MM.1S (cell line): ENCODE results near the gene SLC2A4RG.

ENCODE experiments used
- DNase-seq: peaks from one replicate; pipeline ENCODE4 v3.0.0-alpha.2; 2015
- H2AFZ ChIP-seq: fragments of 300-600 bp; sonication (generic); 2 replicates; pipeline ENCODE4 v1.6.0; 2016; ENCODE audit warnings: antibody characterized with exemption, low read length
- H3F3A ChIP-seq: fragments of 300-600 bp; sonication (generic); 2 replicates; pipeline ENCODE4 v1.6.1; 2016; ENCODE audit warnings: mild to moderate bottlenecking, antibody characterized with exemption, low read length, moderate library complexity, mixed read lengths; ENCODE audit not compliant: insufficient read depth
- H3K27ac ChIP-seq: fragments of 300-600 bp; sonication (generic); 2 replicates; pipeline ENCODE4 v1.5.1; 2016; ENCODE audit warnings: mild to moderate bottlenecking, low read length
- H3K27me3 ChIP-seq: fragments of 300-600 bp; sonication (generic); replicated peaks from 2 replicates; pipeline ENCODE4 v1.6.0; 2016; ENCODE audit warnings: low read length; ENCODE audit not compliant: insufficient read depth
- H3K36me3 ChIP-seq: fragments of 300-600 bp; sonication (generic); replicated peaks from 2 replicates; pipeline ENCODE4 v1.6.1; 2016; ENCODE audit warnings: mild to moderate bottlenecking, low read length, mixed read lengths; ENCODE audit not compliant: insufficient read depth
- H3K4me1 ChIP-seq: fragments of 300-600 bp; sonication (generic); 2 replicates; pipeline ENCODE4 v1.6.1; 2016; ENCODE audit warnings: low read length, mixed read lengths
- H3K4me2 ChIP-seq: fragments of 300-600 bp; sonication (generic); 2 replicates; pipeline ENCODE4 v1.6.0; 2016; ENCODE audit warnings: low read depth, low read length
- H3K4me3 ChIP-seq: fragments of 300-600 bp; sonication (generic); 2 replicates; pipeline ENCODE4 v1.5.1; 2016; ENCODE audit warnings: low read length, mixed read lengths
- H3K79me2 ChIP-seq: fragments of 300-600 bp; sonication (generic); 2 replicates; pipeline ENCODE4 v1.6.1; 2016; ENCODE audit warnings: mixed run types, low read length, mixed read lengths
- H3K9ac ChIP-seq: fragments of 300-600 bp; sonication (generic); 2 replicates; pipeline ENCODE4 v1.6.1; 2016; ENCODE audit warnings: low read length, mixed read lengths
- H3K9me2 ChIP-seq: fragments of 300-600 bp; sonication (generic); replicated peaks from 2 replicates; pipeline ENCODE4 v1.6.1; 2016; ENCODE audit warnings: mild to moderate bottlenecking, low read length, mixed read lengths; ENCODE audit not compliant: insufficient read depth
- H3K9me3 ChIP-seq: fragments of 300-600 bp; sonication (generic); replicated peaks from 2 replicates; pipeline ENCODE4 v1.6.1; 2016; ENCODE audit warnings: mild to moderate bottlenecking, low read length, mixed read lengths; ENCODE audit not compliant: insufficient read depth
- H4K20me1 ChIP-seq: fragments of 300-600 bp; sonication (generic); 2 replicates; pipeline ENCODE4 v1.6.1; 2016; ENCODE audit warnings: mild to moderate bottlenecking, low read length, moderate library complexity, mixed read lengths; ENCODE audit not compliant: insufficient read depth
- EZH2 ChIP-seq: fragments of 300-600 bp; sonication (generic); optimal IDR thresholded peaks from 2 replicates; pipeline ENCODE3; 2017; ENCODE audit warnings: low read depth, mild to moderate bottlenecking, antibody characterized with exemption, low read length, mixed read lengths
- EZH2phosphoT487 ChIP-seq: fragments of 300-600 bp; sonication (generic); IDR thresholded peaks from 2 replicates; pipeline ENCODE4 v1.6.1; 2018; ENCODE audit warnings: antibody characterized with exemption, low read length
- TF ChIP-seq, protein P1 (sequence below): fragments of 300-600 bp; sonication (generic); IDR thresholded peaks from 2 replicates; pipeline ENCODE4 v1.5.1; 2016; ENCODE audit warnings: antibody characterized with exemption, low read length, mixed read lengths

The SLC2A4RG gene

DNA sequence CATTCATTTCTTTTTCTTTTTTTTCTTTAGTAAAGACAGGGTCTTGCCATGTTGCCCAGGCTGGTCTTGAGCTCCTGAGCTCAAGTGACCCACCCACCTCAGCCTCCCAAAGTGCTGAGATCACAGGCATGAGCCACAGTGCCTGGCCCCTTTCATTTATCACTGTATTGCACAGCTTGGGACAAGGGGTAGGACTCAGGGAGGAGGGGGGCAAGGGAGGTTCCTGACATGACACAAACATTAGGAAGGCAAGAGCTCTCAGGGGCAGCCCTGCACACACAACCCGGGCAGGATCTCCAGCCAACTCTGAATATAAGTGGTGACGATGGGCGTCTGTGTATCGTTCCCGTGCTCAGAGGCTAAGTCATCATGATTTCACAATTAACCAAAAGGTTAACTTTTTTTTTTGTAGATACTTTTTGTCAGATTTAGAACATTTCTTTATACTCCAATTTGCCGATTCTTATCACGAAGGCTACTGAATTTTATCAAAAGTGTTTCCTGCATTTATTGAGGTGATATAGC is 19.9 kb downstream of the SLC2A4RG start:
- Histone ChIP-seq H3K4me2 (no peak overlapping the region), H3K9me3 (no peaks in the 10 kb centered on the region), H2AFZ (no peak overlapping the region), H3K79me2 (no peaks in the 10 kb centered on the region), H3K9me2 (no peaks in the 10 kb centered on the region), H3K4me1 (no peaks in the 10 kb centered on the region), H3K27ac (no peak overlapping the region), H3K36me3 (no peaks in the 10 kb centered on the region), H3F3A (no peaks in the 10 kb centered on the region), H4K20me1 (no peaks in the 10 kb centered on the region), H3K27me3 (peaks cover 94% of the 10 kb centered on the region), H3K4me3 (no peak overlapping the region), H3K9ac (no peak overlapping the region)
- TF ChIP-seq EZH2phosphoT487 (no peak), EZH2 (no peak)
- TF ChIP-seq, protein P1, sequence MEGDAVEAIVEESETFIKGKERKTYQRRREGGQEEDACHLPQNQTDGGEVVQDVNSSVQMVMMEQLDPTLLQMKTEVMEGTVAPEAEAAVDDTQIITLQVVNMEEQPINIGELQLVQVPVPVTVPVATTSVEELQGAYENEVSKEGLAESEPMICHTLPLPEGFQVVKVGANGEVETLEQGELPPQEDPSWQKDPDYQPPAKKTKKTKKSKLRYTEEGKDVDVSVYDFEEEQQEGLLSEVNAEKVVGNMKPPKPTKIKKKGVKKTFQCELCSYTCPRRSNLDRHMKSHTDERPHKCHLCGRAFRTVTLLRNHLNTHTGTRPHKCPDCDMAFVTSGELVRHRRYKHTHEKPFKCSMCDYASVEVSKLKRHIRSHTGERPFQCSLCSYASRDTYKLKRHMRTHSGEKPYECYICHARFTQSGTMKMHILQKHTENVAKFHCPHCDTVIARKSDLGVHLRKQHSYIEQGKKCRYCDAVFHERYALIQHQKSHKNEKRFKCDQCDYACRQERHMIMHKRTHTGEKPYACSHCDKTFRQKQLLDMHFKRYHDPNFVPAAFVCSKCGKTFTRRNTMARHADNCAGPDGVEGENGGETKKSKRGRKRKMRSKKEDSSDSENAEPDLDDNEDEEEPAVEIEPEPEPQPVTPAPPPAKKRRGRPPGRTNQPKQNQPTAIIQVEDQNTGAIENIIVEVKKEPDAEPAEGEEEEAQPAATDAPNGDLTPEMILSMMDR, result no peak
- DNase-seq, result no peak

DNA sequence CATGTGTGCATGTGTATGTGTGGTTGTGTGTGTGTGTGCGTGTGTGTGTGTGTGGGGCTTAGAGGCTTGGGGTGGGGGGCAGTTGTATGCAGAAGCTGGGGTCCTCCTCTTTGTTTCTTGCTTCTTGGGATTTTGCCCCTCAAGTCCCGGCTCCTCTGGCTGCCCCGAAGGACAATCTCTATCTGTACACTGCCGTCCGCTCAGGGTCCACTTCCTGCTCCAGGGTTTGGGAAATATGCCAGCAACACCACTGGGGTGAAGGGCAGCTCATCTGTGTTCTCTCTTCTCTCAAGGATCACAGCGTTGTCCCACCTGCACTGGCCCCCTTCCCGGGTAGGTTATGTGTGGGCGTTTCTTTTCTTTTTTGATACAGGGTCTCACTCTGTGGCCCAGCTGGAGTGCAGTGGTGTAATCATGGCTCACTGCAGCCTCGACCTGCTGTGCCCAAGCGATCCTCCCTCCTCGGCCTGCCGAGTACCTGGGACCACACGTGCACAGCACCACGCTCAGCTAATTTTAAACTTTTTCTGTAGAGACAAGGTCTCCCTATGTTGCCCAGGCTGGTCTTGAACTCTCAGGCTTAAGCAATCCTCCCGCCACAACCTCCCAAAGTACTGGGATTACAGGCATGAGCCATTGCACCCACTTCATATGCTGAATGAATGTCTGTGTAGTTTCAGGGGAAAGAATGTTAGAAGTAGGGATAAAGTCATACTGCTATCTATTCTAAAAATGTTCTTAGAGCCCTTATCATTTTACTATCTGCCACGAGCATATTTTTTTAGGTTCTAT is 25.7 kb downstream of the SLC2A4RG start:
- TF ChIP-seq, protein P1, result no peak
- TF ChIP-seq EZH2phosphoT487 (no peak), EZH2 (no peak)
- H3K36me3 ChIP-seq, result no peaks in the 10 kb centered on the region
- H3K9me2 ChIP-seq, result no peaks in the 10 kb centered on the region
- H3K27me3 ChIP-seq, result peaks cover 89% of the 10 kb centered on the region
- H3K4me3 ChIP-seq, result no peak overlapping the region
- no peaks in the 10 kb centered on the region for H3K79me2 ChIP-seq
- no peak overlapping the region for H2AFZ ChIP-seq
- no peak overlapping the region for H3K9ac ChIP-seq
- no peaks in the 10 kb centered on the region for H3K9me3 ChIP-seq
- H3K27ac ChIP-seq, result no peak overlapping the region
- no peak overlapping the region for H3K4me2 ChIP-seq
- no peaks in the 10 kb centered on the region for H3K4me1 ChIP-seq
- H3F3A ChIP-seq, result no peaks in the 10 kb centered on the region
- H4K20me1 ChIP-seq, result no peaks in the 10 kb centered on the region
- no peak for DNase-seq

DNA sequence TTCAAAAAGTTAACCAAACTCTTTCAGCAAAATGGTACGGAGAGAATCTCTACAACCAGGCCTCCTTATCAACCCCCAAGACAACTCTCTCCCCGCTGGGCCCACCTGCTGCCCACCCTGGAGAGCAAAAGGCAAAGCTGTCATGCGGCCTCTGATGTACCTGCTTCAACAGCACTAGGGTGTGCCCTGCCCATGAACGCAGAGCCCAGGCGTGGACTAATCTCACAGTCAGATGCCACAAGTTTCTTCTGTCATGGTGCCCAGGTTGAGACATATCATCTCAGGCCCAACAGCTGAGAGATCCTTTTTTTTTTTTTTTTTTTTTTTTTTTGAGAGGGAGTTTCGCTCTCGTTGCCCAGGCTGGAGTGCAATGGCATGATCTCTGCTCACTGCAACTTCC is 26.3 kb downstream of the SLC2A4RG start:
- no peak overlapping the region for H3K9ac ChIP-seq
- H3K9me3 ChIP-seq, result no peaks in the 10 kb centered on the region
- H3K27ac ChIP-seq, result no peak overlapping the region
- no peaks in the 10 kb centered on the region for H4K20me1 ChIP-seq
- no peaks in the 10 kb centered on the region for H3F3A ChIP-seq
- no peaks in the 10 kb centered on the region for H3K4me1 ChIP-seq
- no peak overlapping the region for H3K4me2 ChIP-seq
- no peaks in the 10 kb centered on the region for H3K36me3 ChIP-seq
- H3K9me2 ChIP-seq, result no peaks in the 10 kb centered on the region
- H2AFZ ChIP-seq, result no peak overlapping the region
- no peaks in the 10 kb centered on the region for H3K79me2 ChIP-seq
- DNase-seq, result no peak
- peaks cover 89% of the 10 kb centered on the region for H3K27me3 ChIP-seq
- H3K4me3 ChIP-seq, result no peak overlapping the region
- no peak for TF ChIP-seq EZH2phosphoT487
- no peak for TF ChIP-seq EZH2
- TF ChIP-seq, protein P1, result no peak
